ENCODE results near the gene MYOT. TPM values are rescaled to one million over a fixed set of nuclear protein-coding genes. Genes with fewer than 3 reads are reported as not detected.
"Not testable (repeated sequence)": the region's sequence is repeated elsewhere in the genome, so short reads cannot be mapped to it uniquely, and the experiment has no call there.

The MYOT gene
- total RNA-seq, 1 donor from 2014 or later = not detected

GRCh38 chr5:137845472-137845871 is 22.2 kb upstream of the MYOT start:
- H3K4me1 ChIP-seq (ENCODE audit: insufficient read depth, low read length) = no peaks in the 10 kb centered on the region
- H3K27ac Mint-ChIP-seq (ENCODE audit: unreplicated experiment) = no peak overlapping the region
- H2AFZ ChIP-seq (ENCODE audit: low read depth, low read length) = no peak overlapping the region
- no peak for DNase-seq (ENCODE audit: low read depth)
- no peak overlapping the region for H3K4me2 ChIP-seq (ENCODE audit: low read length)
- H3K79me2 ChIP-seq (ENCODE audit: insufficient read depth, low read length) = no peaks in the 10 kb centered on the region
- no peak overlapping the region for H3K27ac ChIP-seq (ENCODE audit: low read depth, low read length)
- no peaks in the 10 kb centered on the region for H3K36me3 ChIP-seq (ENCODE audit: insufficient read depth, low read length)
- no peaks in the 10 kb centered on the region for H3K36me3 Mint-ChIP-seq (ENCODE audit: low read depth, unreplicated experiment)
- H3K4me1 Mint-ChIP-seq (ENCODE audit: low read depth, unreplicated experiment) = no peaks in the 10 kb centered on the region
- no peak overlapping the region for H3K4me3 ChIP-seq (ENCODE audit: insufficient read depth, low read depth, low read length)
- no peaks in the 10 kb centered on the region for H4K20me1 ChIP-seq (ENCODE audit: insufficient read depth, low read length)
- H3K9me3 Mint-ChIP-seq (ENCODE audit: unreplicated experiment) = no peaks in the 10 kb centered on the region
- no peak for FAIRE-seq
- H3K9ac ChIP-seq (ENCODE audit: low read length) = no peak overlapping the region
- H3K27me3 ChIP-seq (ENCODE audit: insufficient read depth, low read length) = peaks cover 2% of the 10 kb centered on the region
- H3K27me3 Mint-ChIP-seq (ENCODE audit: low read depth, unreplicated experiment) = no peaks in the 10 kb centered on the region
- TF ChIP-seq EZH2 (IDR thresholded peaks at IDR 0.05; ENCODE audit: insufficient read depth, low read length) (no peak), CTCF (IDR thresholded peaks at IDR 0.05; ENCODE audit: insufficient read depth, low read depth, low read length) (no peak)
- H3K4me3 Mint-ChIP-seq (ENCODE audit: unreplicated experiment) = no peak overlapping the region
- H3K9me3 ChIP-seq (ENCODE audit: insufficient read depth, low read depth, low read length) = no peaks in the 10 kb centered on the region

GRCh38 chr5:137847687-137848086 is 20.0 kb upstream of the MYOT start:
- H3K36me3 Mint-ChIP-seq (ENCODE audit: low read depth, unreplicated experiment) = no peaks in the 10 kb centered on the region
- Histone ChIP-seq H3K79me2 (ENCODE audit: insufficient read depth, low read length) (no peaks in the 10 kb centered on the region), H3K9me3 (ENCODE audit: insufficient read depth, low read depth, low read length) (no peaks in the 10 kb centered on the region), H3K4me2 (ENCODE audit: low read length) (no peak overlapping the region), H4K20me1 (ENCODE audit: insufficient read depth, low read length) (no peaks in the 10 kb centered on the region), H2AFZ (ENCODE audit: low read depth, low read length) (no peak overlapping the region), H3K36me3 (ENCODE audit: insufficient read depth, low read length) (no peaks in the 10 kb centered on the region), H3K27ac (ENCODE audit: low read depth, low read length) (no peak overlapping the region), H3K4me1 (ENCODE audit: insufficient read depth, low read length) (no peaks in the 10 kb centered on the region), H3K27me3 (ENCODE audit: insufficient read depth, low read length) (peaks cover 2% of the 10 kb centered on the region), H3K4me3 (ENCODE audit: insufficient read depth, low read depth, low read length) (no peak overlapping the region), H3K9ac (ENCODE audit: low read length) (no peak overlapping the region)
- H3K4me1 Mint-ChIP-seq (ENCODE audit: low read depth, unreplicated experiment) = no peaks in the 10 kb centered on the region
- no peak for DNase-seq (ENCODE audit: low read depth)
- no peak overlapping the region for H3K27ac Mint-ChIP-seq (ENCODE audit: unreplicated experiment)
- H3K9me3 Mint-ChIP-seq (ENCODE audit: unreplicated experiment) = no peaks in the 10 kb centered on the region
- H3K27me3 Mint-ChIP-seq (ENCODE audit: low read depth, unreplicated experiment) = no peaks in the 10 kb centered on the region
- no peak overlapping the region for H3K4me3 Mint-ChIP-seq (ENCODE audit: unreplicated experiment)
- FAIRE-seq = peak; percentile 29
- TF ChIP-seq CTCF (IDR thresholded peaks at IDR 0.05; ENCODE audit: insufficient read depth, low read depth, low read length) = no peak
- no peak for TF ChIP-seq EZH2 (IDR thresholded peaks at IDR 0.05; ENCODE audit: insufficient read depth, low read length)

GRCh38 chr5:137853165-137853564 is 14.5 kb upstream of the MYOT start:
- not testable (repeated sequence) for H3K4me3 Mint-ChIP-seq (ENCODE audit: unreplicated experiment); H2AFZ ChIP-seq (ENCODE audit: low read depth, low read length); H3K9me3 ChIP-seq (ENCODE audit: insufficient read depth, low read depth, low read length); FAIRE-seq; H3K4me3 ChIP-seq (ENCODE audit: insufficient read depth, low read depth, low read length); H3K4me2 ChIP-seq (ENCODE audit: low read length); H3K9ac ChIP-seq (ENCODE audit: low read length); H3K27me3 ChIP-seq (ENCODE audit: insufficient read depth, low read length); H3K36me3 ChIP-seq (ENCODE audit: insufficient read depth, low read length); DNase-seq (ENCODE audit: low read depth); H3K27ac ChIP-seq (ENCODE audit: low read depth, low read length); H4K20me1 ChIP-seq (ENCODE audit: insufficient read depth, low read length); H3K27me3 Mint-ChIP-seq (ENCODE audit: low read depth, unreplicated experiment); H3K4me1 Mint-ChIP-seq (ENCODE audit: low read depth, unreplicated experiment); H3K9me3 Mint-ChIP-seq (ENCODE audit: unreplicated experiment); H3K79me2 ChIP-seq (ENCODE audit: insufficient read depth, low read length); H3K27ac Mint-ChIP-seq (ENCODE audit: unreplicated experiment); H3K4me1 ChIP-seq (ENCODE audit: insufficient read depth, low read length); H3K36me3 Mint-ChIP-seq (ENCODE audit: low read depth, unreplicated experiment)
